Hypothalamus (tissue), 51 donors: ENCODE results near the gene EPG5.
"Not testable (repeated sequence)": the region's sequence is repeated elsewhere in the genome, so short reads cannot be mapped to it uniquely, and the experiment has no call there.

Experiments used
- DNase-seq, 51 donors: peaks; one replicate each; lab custom pipeline; 2025; lab: John Stamatoyannopoulos, UW

The EPG5 gene

GRCh38 chr18:45976974-45977373 is 9.8 kb upstream of the EPG5 start:
- DNase-seq = no peak

GRCh38 chr18:45976566-45976965 is 9.4 kb upstream of the EPG5 start:
- no peak for DNase-seq

GRCh38 chr18:45974088-45974536 is 7.0 kb upstream of the EPG5 start:
- peak in 28 of 51 donors; percentile 0 to 60 (median 10) for DNase-seq

GRCh38 chr18:45964913-45965312 is 2.2 kb downstream of the EPG5 start:
- DNase-seq = not testable (repeated sequence)

GRCh38 chr18:45962866-45963265 is 4.3 kb downstream of the EPG5 start:
- no peak for DNase-seq

GRCh38 chr18:45962461-45962860 is 4.7 kb downstream of the EPG5 start:
- no peak for DNase-seq

GRCh38 chr18:45959484-45959883 is 7.6 kb downstream of the EPG5 start:
- DNase-seq = not testable (repeated sequence)

- DNase-seq = no peak
Measured at GRCh38 chr18:45958730-45959129, 8.4 kb downstream of the EPG5 start.

GRCh38 chr18:45958027-45958426 is 9.1 kb downstream of the EPG5 start:
- no peak for DNase-seq

- no peak for DNase-seq
Measured at GRCh38 chr18:45957100-45957499, 10.0 kb downstream of the EPG5 start.

- peak in 1 of 51 donors; percentile 3 for DNase-seq
Measured at GRCh38 chr18:45954070-45954934, 12.8 kb downstream of the EPG5 start.

GRCh38 chr18:45951016-45951714 is 16.0 kb downstream of the EPG5 start:
- DNase-seq = no peak

GRCh38 chr18:45945669-45946068 is 21.5 kb downstream of the EPG5 start:
- DNase-seq = no peak

- DNase-seq = no peak
Measured at GRCh38 chr18:45940724-45941123, 26.4 kb downstream of the EPG5 start.

- no peak for DNase-seq
Measured at GRCh38 chr18:45939236-45939635, 27.9 kb downstream of the EPG5 start.

GRCh38 chr18:45938488-45938935 is 28.6 kb downstream of the EPG5 start:
- no peak for DNase-seq

- DNase-seq = no peak
Measured at GRCh38 chr18:45935591-45936335, 31.4 kb downstream of the EPG5 start.

GRCh38 chr18:45932708-45933107 is 34.4 kb downstream of the EPG5 start:
- DNase-seq = no peak

GRCh38 chr18:45930963-45931362 is 36.2 kb downstream of the EPG5 start:
- no peak for DNase-seq

GRCh38 chr18:45926691-45927090 is 40.4 kb downstream of the EPG5 start:
- no peak for DNase-seq

GRCh38 chr18:45926085-45926484 is 41.0 kb downstream of the EPG5 start:
- no peak for DNase-seq
